Measurements from ENCODE around the gene CLASP1.

Gene CLASP1

DNA sequence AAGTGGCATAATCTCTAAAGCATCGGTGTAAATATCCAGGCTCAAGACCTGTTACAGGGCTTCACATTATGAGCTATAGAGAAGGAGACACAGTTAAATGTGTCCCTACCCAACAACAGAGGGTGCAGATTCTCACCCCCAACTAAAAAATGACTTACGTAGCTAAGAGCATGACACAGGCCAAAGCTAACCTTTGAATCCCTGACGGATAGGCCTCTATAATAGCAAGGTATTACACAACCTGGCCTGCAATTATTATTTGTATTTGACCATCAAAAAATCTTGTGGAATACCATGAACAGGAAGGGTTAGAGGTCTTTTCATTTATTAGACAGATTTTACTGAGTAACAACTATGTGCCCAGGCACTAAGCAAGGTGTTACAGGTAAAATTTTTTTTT, 73.5 kb downstream of the CLASP1 start:
- Histone ChIP-seq H3K79me2 (ENCODE audit: insufficient read depth, low read depth) (no peaks in the 10 kb centered on the region; the same call in 1 of the 2 replicates), H3K4me1 (ENCODE audit: low read depth, poor library complexity, severe bottlenecking) (no peaks in the 10 kb centered on the region), H3K27me3 (ENCODE audit: insufficient read depth, low read depth) (no peaks in the 10 kb centered on the region), H3K9ac (no peak overlapping the region), H3K4me3 (IDR thresholded peaks at IDR 0.05; ENCODE audit: insufficient read depth, low read depth, low read length) (no peak overlapping the region), H2AFZ (ENCODE audit: low read depth) (no peak overlapping the region), H3K4me2 (no peak overlapping the region), H3K36me3 (ENCODE audit: insufficient read depth) (no peaks in the 10 kb centered on the region), H3K27ac (no peak overlapping the region), H4K20me1 (ENCODE audit: insufficient read depth) (no peaks in the 10 kb centered on the region)
- TF ChIP-seq, protein P1, sequence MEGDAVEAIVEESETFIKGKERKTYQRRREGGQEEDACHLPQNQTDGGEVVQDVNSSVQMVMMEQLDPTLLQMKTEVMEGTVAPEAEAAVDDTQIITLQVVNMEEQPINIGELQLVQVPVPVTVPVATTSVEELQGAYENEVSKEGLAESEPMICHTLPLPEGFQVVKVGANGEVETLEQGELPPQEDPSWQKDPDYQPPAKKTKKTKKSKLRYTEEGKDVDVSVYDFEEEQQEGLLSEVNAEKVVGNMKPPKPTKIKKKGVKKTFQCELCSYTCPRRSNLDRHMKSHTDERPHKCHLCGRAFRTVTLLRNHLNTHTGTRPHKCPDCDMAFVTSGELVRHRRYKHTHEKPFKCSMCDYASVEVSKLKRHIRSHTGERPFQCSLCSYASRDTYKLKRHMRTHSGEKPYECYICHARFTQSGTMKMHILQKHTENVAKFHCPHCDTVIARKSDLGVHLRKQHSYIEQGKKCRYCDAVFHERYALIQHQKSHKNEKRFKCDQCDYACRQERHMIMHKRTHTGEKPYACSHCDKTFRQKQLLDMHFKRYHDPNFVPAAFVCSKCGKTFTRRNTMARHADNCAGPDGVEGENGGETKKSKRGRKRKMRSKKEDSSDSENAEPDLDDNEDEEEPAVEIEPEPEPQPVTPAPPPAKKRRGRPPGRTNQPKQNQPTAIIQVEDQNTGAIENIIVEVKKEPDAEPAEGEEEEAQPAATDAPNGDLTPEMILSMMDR (conservative IDR thresholded peaks at IDR 0.05; ENCODE audit: low read depth, low read length): no peak

- Histone ChIP-seq H3K27me3 (ENCODE audit: insufficient read depth, low read depth) (no peaks in the 10 kb centered on the region), H3K4me1 (ENCODE audit: low read depth, poor library complexity, severe bottlenecking) (no peaks in the 10 kb centered on the region), H3K79me2 (ENCODE audit: insufficient read depth, low read depth) (no peaks in the 10 kb centered on the region), H3K27ac (no peak overlapping the region), H4K20me1 (ENCODE audit: insufficient read depth) (no peaks in the 10 kb centered on the region), H3K4me2 (no peak overlapping the region), H2AFZ (ENCODE audit: low read depth) (no peak overlapping the region), H3K9ac (no peak overlapping the region), H3K36me3 (ENCODE audit: insufficient read depth) (no peaks in the 10 kb centered on the region), H3K4me3 (IDR thresholded peaks at IDR 0.05; ENCODE audit: insufficient read depth, low read depth, low read length) (no peak overlapping the region)
- TF ChIP-seq, protein P1 (conservative IDR thresholded peaks at IDR 0.05; ENCODE audit: low read depth, low read length): no peak
Observed at GRCh38 chr2:121570667-121571055, 78.6 kb downstream of the CLASP1 start.

DNA sequence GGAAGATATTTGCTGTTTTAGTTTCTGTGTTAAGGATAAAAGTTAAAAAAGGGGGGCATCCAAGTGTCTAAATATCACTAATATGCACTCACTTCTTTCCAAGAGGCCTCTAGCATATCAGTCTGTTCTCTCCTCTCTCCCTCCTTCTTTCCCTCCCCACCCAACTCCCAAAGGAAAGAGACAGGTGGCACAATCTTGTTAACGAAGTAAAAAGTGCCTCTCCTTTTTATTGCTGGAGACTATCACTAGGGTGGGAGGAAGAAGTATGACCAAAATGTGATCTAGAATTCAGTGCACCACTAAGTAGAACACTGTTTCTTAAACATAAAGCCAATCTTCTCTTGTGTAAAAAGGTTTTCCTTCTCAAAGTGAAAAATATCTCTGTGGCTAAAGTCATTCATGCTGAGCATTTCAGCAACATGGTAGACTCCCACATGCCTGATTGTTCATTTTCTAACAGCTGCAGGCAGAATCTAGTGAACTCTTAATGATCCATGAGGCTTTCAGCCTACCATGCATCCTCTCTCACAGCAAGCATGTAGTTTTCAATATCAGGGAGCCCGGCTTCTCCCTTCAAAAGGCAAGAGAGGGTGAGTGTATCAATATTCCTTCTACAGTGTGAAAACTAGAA, 79.1 kb downstream of the CLASP1 start:
- TF ChIP-seq, protein P1 (conservative IDR thresholded peaks at IDR 0.05; ENCODE audit: low read depth, low read length): no peak
- Histone ChIP-seq H3K4me3 (IDR thresholded peaks at IDR 0.05; ENCODE audit: insufficient read depth, low read depth, low read length) (no peak overlapping the region), H3K36me3 (ENCODE audit: insufficient read depth) (no peaks in the 10 kb centered on the region), H2AFZ (ENCODE audit: low read depth) (no peak overlapping the region), H3K9ac (no peak overlapping the region), H3K27ac (no peak overlapping the region), H4K20me1 (ENCODE audit: insufficient read depth) (no peaks in the 10 kb centered on the region), H3K27me3 (ENCODE audit: insufficient read depth, low read depth) (no peaks in the 10 kb centered on the region), H3K4me1 (ENCODE audit: low read depth, poor library complexity, severe bottlenecking) (no peaks in the 10 kb centered on the region), H3K4me2 (no peak overlapping the region), H3K79me2 (ENCODE audit: insufficient read depth, low read depth) (no peaks in the 10 kb centered on the region)

DNA sequence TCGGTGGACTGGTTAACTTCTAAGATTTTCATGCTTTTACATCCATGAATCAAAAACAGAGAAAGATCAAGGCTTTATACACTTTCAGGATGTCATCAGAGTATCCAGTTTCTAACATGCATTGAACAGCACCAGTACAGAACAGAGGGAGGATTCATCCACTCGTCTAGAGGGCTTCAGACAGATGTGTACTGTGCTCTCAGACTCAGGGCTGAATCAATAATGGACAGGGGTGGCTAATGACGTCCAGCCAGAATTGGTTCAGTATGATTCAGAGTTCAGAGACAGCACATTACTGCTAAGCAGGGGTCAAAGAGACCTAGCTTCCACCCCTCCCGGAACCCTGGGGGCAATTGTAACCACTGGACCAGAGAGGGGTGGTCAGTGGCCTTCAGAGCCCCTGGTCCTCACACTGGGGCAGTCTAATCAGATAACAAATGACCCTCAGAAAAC, 81.3 kb downstream of the CLASP1 start:
- no peaks in the 10 kb centered on the region for H3K79me2 ChIP-seq (ENCODE audit: insufficient read depth, low read depth)
- no peaks in the 10 kb centered on the region for H3K36me3 ChIP-seq (ENCODE audit: insufficient read depth)
- H3K27me3 ChIP-seq (ENCODE audit: insufficient read depth, low read depth): no peaks in the 10 kb centered on the region
- TF ChIP-seq, protein P1 (conservative IDR thresholded peaks at IDR 0.05; ENCODE audit: low read depth, low read length): no peak
- no peak overlapping the region for H3K27ac ChIP-seq
- H2AFZ ChIP-seq (ENCODE audit: low read depth): no peak overlapping the region
- no peaks in the 10 kb centered on the region for H4K20me1 ChIP-seq (ENCODE audit: insufficient read depth)
- H3K4me1 ChIP-seq (ENCODE audit: low read depth, poor library complexity, severe bottlenecking): no peaks in the 10 kb centered on the region
- no peak overlapping the region for H3K4me2 ChIP-seq
- no peak overlapping the region for H3K4me3 ChIP-seq (IDR thresholded peaks at IDR 0.05; ENCODE audit: insufficient read depth, low read depth, low read length)
- H3K9ac ChIP-seq: no peak overlapping the region

Measured in KMS-11 (cell line).